Germinal center (tissue), 1 donor: ENCODE data around the gene SUGT1.
"Not testable (repeated sequence)": the region's sequence is repeated elsewhere in the genome, so short reads cannot be mapped to it uniquely, and the experiment has no call there.

Experiments used
- DNase-seq: peaks from one replicate; pipeline ENCODE4 v3.0.0; 2012; ENCODE audit warnings: mixed read lengths, low spot score

Gene SUGT1

DNA sequence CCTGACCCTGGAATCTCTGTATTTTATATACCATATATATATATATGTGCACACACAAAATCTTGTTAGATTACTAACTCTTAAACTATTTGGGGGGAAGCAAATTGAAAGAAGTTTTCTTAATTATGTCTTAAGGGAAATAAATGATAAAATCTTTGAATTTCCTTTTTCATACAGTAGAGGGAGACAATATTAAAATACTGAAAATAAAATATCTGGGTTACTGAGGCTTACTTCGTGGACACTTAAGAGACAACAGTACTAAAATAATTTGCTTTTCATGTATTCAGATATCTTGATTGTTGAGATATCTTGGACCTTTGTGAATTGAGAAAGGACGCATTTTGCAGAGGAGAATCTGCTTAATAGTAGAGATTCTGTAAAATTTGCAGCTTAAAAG, 17.0 kb downstream of the SUGT1 start:
- no peak for DNase-seq

DNA sequence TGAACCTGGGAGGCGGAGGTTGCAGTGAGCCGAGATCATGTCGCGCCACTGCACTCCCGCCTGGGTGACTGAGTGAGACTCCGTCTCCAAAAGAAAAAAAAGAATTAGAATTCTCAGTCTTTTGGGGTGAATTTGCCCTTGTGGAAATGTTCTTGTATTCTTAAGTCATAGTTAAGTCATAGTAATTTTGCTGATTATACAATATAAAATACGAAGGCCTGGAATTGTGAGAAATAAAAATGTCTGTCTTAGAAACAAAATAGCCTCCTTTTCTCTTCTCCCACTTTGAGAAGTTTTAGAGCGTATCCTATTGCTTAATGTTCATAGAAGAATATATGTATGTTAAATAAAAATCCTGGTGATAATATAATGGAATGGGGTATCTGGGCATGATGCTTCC, 18.1 kb downstream of the SUGT1 start:
- no peak for DNase-seq

DNA sequence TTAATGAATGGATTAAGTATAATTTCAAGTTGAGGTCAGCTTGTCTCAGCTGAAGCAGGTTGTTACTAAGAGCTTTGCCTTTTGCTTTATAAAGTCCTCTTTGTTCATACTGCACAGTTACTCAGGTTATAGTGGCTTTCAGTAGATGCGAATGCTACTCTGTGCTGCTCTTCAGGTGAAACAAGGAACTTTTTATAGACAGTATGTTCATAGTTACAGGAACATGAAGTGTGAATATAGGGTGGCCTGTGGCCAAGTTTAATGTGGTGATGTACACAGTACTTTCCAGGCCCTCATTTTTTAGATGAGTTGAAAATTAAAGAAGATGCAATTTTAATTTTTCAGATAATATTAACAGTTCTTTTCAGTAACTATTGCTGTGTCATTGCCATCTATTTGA, 20.8 kb downstream of the SUGT1 start:
- DNase-seq: no peak

DNA sequence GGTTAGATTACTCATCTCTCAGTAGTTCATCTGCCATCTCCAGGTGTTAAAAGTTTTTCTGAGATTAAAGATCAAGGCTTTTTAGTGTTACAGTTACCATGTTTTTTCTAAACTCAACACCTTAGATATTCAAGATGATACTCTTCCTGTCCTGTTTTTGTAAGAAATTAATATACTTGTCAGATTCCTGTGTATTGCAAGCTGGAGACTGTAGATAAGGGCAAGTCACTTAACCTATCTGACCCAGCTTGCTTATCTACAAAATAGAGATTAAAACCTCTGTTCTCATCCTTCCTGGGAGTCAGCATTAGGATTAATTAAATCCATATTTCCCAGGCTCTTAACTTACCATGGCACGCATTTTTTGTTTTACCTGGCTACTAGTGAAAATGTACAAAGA, 25.2 kb downstream of the SUGT1 start:
- no peak for DNase-seq

DNA sequence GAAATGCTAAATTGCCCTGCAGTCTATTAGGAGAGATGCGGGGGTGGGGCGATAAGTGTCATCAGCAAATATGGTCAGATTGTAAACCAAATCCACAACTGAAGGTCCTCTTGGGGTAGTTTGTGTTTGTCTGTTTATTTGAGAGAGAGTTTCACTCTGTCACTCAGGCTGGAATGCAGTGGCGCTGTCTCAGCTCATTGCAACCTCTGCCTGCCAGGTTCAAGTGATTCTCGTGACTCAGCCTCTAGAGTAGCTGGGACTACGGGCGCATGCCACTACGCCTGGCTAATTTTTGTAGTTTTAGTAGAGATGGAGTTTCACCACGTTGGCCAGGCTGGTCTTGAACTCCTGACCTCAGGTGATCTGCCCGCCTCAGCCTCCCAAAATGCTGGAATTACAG, 33.2 kb downstream of the SUGT1 start:
- not testable (repeated sequence) for DNase-seq

DNA sequence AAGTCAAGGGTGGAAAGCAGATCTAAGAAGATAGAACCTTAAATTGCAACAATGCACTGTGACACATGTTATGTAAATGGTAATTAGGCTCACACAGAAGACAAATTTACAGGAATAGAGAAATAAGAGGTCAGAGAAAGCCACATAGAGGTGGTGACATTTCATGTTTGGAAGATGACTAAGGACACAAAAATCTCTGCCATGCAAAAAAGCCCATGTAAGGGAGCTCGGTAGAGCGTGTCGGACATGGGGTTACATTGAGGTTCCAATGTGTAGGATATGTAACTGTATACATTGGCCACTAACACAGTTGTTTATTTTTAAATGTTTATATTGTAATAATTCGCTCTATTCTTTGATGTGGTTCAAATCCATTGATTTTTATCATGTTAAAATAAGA, 33.7 kb downstream of the SUGT1 start:
- DNase-seq: no peak

DNA sequence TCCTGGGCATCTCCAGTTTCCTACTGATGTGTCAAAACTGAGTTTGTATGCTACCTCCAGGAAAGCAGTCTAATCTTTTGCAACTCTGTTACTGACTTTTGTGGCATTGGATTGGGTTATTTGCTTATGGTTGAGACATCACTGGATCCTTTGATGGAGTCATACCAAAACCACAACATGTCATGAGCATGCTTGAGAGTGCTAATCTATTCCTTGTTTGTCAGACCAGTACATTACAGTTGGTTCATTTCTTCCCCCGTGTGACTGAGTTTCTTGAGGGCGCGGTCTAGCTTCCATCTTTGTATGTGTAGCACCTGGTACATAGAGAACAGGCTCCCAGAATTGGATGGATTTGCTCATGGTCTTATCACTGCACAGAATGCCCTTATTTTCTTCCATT, 43.2 kb downstream of the SUGT1 start:
- no peak for DNase-seq

DNA sequence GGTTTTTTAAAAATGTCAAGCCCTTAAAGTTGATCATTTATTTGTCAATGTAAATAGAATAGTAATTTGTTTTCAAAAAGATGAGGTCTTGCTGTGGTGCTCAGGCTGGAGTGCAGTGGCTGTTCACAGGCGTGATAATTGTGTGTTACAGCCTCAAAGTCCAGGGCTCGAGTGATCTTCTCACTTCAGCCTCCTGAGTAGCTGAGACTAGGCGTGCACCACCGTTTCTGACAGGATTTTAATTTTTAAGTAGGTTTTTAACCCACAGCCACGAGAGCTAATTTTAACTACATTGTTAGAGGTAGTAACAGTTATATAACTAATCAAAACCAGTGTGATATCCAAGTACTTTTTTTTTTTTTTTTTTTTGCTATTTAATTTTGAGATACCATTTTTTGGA, 43.9 kb downstream of the SUGT1 start:
- DNase-seq: no peak

DNA sequence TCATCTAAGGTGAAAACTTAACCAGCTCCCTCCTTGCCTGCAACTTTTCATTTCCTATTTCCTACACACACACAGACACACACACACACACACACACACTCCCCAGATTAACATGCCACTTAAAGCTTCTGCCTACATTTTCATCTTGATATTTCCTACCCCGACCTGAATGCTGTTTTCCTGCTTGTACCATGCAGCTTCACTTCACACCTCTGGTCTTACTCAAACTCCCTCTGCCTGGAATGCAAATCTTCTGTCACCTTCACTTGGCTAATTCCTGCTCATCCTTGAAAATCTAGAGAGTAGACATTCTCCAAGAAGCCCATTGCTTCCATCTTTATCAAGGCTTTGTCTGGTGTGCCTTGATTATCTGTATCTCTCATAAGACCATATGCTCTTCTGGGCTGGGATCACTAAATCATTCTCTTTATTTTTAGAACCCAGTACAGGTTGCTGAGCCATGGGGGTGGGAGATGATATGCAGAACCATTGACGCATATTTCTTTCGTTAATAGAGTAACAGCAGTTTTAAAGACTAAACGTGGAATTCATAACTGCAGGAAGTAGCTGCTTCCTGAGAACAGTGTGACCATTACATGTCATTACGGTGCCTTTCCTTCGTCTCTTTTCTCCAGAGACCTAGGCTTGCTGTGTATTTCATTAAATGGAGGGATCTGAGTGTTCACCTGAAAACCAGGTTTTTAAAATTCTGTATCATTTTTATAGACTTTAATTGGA, 49.3 kb downstream of the SUGT1 start:
- DNase-seq: no peak

DNA sequence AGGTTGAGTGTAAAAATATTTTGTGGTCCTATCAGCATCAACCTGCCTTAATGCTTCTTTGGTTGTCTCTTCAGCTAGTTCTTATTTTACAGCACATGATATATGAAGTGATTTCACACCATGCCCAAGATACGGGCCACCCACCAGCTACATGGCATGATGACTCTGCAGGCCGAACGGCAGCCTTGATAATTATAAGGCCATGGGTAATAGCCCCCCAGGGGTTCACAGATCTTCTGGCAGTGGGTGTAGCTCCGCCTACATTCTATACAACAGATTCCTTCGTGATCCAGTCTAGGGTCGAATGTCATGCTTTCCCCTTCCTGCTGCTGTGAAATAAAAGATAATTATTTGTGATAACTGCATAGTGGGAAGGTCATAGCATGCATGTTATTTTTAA, 50.8 kb downstream of the SUGT1 start:
- DNase-seq: no peak

DNA sequence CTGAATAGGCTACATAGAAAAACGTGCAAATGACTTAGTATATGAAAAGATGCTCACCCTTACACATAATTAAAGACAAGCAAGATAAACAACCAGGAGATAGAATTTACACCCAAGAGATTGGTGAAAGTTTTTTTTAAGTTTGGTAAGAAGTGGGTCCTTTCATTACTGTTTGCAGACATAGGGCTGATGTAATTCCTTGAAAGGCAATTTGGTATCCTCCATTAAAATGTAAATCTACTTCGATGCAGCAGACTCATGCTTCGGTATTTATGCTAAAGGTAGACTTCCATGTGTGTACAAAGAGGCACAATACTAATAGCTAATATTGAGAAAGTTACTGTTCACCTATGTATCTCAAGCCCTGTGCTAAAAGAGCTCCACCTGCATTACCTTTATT, 53.4 kb downstream of the SUGT1 start:
- no peak for DNase-seq

DNA sequence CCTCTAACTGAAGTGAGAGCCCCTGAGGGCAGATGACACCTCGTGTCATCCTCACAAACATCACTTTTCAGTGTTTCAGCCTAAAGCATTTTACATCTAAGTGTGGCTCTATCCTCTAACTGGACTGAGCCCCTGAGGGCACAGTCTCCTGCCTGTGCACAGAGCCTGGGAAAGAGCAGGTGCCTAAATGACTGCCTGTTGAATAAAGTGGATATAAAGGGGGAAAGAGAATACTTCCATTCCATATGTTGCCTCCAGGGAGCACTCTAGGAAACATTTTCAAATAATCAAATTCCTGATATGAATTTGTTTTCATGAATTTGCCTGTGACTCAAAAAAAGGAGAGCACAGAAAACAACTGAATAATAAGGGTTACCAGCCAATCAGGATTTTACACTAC, 54.7 kb downstream of the SUGT1 start:
- DNase-seq: no peak

DNA sequence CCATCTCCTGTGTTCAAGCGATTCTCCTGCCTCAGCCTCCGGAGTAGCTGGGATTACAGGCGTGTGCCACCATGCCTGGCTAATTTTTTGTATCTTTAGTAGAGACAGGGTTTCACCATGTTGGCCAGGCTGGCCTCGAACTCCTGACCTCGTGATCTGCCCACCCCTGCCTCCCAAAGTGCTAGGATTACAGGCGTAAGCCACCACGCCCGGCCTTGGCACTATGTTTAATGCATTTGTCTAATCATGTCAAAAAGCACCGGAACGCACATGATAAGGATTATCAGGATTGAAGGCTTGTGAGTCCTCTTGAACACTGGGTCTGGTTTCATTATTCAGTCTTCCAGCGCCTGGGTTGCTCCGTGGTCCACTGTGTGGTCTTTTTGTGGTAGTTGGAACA, 55.6 kb downstream of the SUGT1 start:
- DNase-seq: not testable (repeated sequence)

DNA sequence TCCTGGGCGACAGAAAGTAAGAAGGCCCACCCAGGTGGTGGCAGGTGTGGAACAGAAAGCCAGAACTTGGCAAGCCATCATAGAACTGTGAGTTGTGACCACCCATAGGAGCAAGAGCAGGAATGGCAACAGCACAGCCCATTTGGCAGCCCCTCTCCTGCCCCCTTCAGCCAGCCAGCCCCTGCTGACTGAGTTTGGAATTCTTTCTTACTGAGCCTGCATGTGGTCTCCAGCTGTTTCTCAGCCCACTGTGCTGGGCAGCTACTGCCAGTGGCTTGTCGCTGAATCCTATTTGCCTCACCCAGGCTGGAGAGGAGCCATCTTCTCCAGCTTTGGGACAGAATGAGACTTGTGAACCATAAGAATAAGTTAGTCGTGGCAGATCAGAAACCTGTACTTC, 58.6 kb downstream of the SUGT1 start:
- no peak for DNase-seq

DNA sequence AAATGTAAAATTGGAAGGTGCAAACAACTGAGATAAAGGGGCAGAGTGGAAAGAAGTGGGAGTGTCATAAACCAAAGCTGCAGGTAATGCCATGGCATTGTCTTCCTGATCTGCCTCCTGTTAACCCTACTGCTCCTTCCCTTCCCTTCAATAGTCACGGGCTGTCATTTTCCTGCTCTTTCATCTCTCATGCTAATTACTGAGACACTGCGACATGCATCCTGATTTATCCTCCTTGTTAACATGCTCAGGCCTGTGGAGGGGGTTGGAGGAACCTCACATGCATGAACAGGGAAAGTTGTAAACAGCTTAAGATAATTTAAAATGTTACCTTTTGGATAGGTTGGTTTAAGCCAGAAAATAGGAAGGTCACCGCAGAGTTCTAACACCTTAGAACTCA, 59.7 kb downstream of the SUGT1 start:
- DNase-seq: no peak

DNA sequence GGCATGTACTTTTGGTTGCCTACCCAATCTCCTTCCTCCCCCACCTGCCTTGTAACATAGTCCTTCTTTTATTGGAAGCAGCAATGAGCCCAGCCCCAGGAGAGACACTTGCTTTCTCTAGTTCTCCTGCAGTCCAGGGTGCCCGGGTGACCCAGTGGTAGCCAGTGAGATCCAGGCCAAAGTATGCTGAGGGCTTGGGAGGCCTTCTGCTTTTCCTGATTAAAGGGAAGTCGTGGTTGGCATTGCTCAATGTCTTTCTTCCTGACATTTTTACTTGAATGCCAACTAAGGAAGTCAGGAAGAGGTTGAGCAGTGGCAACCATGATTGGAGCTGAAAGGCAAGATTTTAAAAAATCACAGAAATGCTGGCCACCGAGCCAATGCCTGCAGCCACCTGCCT, 61.3 kb downstream of the SUGT1 start:
- no peak for DNase-seq

DNA sequence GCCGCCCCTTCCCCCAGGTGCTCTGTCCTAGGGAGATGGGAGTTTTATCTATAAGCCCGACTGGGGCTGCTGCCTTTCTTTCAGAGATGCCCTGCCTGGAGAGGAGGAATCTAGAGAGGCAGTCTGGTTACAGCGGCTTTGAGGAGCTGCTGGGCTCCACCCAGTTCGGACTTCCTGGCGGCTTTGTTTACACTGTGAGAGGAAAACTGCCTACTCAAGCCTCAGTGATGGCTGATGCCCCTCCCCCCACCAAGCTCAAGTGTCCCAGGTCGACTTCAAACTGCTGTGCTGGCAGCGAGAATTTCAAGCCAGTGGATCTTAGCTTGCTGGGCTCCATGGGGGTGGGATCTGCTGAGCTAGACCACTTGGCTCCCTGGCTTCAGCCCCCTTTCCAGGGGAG, 68.3 kb downstream of the SUGT1 start:
- not testable (repeated sequence) for DNase-seq

DNA sequence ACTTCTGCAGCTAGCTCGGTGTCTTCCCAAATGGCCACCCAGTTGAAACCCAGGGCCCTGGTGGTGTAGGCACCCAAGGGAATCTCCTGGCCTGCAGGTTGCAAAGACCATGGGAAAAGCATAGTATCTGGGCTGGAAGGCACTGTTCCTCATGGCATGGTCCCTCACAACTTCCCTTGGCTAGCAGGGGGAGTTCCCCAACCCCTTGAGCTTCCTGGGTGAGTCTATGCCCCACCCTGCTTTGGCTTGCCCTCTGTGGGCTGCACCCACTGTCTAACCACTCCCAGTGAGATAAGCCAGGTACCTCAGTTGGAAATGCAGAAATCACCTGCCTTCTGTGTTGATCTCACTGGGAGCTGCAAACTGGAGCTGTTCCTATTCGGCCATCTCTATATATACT, 68.7 kb downstream of the SUGT1 start:
- DNase-seq: not testable (repeated sequence)

DNA sequence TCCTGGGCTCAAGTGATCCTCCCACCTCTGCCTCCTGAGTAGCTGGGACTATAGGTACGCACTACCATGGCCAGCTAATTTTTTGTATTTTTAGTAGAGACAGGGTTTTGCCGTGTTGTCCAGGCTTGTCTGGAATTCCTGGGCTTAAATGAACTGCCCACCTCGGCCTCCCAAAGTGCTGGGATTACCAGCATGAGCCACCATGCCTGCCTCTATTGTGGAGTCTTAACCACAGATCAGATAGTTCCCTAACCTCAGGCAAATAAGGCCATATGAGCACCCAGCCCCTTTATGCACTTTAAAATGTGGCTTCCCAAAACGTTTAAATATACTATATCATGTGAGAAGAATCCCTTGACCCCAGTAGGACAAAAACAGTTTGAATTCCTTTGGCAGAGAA, 70.5 kb downstream of the SUGT1 start:
- DNase-seq: no peak

DNA sequence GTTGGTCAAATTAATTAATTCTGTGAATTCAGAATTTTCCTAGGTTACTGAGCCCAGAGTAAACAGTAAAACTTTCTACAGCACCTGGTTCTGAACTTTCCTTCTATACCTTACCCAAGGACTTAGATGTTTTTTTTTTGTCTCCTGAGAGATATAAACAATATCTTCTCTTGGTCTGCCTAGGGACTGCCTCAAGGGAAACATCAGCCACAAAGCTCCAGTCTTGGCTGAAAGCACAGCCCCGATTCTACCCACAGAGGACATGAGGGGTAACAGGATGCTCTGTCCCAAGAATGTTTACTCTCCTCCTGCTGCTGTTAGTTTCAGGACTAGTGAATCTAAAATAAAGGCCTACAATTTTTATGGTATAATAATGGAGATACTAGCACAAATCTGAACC, 72.7 kb downstream of the SUGT1 start:
- DNase-seq: no peak

DNA sequence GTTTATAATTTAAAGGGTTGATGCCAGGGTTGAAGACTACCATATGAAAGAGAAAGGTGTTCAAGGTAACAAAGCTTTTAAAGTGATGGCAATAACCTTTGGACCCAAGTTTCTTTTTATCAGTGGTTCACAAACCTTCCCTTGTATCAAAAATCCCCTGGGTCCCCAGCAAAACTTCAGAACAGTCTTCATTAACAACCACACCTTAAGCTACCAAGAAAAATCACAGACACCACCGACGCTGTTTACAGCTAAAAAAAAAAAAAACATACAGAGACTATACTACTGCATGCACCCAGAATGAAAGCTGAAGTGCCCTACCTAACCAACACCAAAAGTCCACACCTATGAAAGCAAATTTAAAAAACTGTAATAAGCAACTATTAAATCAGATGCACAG, 73.6 kb downstream of the SUGT1 start:
- no peak for DNase-seq

DNA sequence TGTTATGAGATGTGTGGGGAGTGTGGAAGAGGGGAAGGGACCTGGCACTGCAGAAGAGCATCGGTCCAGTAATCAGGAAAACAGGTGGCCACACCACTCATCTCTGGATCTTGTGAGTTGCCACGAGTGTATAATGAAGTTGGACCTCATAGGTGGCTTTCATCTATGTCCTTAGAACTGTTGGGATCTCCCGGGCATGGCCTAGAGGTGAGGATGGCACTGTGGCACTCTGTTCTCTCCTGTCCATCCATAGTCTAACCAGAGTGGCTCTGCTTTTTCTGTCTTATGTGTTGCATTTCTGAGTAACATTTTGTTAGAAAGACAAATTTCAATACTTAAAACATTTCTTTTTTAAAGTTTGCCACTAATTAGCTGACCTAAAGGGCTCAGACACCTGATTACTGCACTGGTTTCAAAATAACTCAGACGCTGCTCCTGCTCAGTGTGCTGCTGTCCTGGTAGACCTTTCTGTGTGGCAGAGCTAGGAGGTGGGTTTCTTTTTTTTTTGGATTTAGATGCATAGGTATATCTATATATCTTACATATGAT, 81.5 kb downstream of the SUGT1 start:
- DNase-seq: no peak

DNA sequence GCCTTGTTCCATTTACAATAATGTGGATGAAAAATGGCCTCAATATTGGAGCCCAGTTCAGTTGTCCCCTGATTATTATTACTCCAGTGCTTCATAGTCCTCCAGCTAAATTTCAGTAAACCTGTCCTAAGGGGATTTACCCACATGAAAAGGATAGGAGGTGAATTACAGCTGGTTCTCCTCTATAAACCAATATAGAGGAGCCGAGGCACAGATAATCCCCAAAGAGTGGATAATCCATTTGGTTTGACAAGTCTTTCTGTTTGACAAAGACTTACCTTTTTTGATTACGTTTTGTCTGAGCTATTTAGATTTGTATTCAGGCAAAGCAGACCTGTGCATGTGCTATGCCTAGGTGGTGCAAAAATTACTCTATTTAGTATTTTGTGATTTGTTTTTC, 84.3 kb downstream of the SUGT1 start:
- no peak for DNase-seq

DNA sequence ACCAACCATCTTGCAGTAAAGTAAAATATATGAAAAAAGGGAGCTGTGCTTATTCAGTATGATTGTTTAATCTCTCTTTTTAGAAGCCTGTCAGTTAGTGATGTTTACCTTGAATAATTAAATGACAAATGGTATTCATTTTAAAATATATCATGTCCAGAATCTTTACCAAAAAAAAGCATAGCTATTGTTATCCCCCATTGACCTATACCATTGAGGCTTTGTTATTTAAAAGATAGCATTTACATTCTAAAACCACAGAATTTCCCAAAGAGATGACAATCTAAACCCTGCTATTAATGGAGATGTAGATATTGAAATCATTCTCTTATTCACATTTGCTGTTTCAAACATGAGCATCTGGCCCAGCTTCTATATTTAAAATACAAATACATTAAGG, 84.8 kb downstream of the SUGT1 start:
- DNase-seq: no peak
